Inflammatory macrophage treated with lipopolysaccharide for 4 hours (primary cell): ENCODE results near the gene ALOXE3.

Experiments used
- DNase-seq: peaks from one replicate; pipeline ENCODE4 v3.0.0-alpha.2; 2020

Gene ALOXE3

GRCh38 chr17:8153957-8154607 is 35.8 kb upstream of the ALOXE3 start:
- peak; percentile 95 for DNase-seq

- peak; percentile 95 for DNase-seq
Observed at GRCh38 chr17:8153525-8153956, 35.2 kb upstream of the ALOXE3 start.

DNA sequence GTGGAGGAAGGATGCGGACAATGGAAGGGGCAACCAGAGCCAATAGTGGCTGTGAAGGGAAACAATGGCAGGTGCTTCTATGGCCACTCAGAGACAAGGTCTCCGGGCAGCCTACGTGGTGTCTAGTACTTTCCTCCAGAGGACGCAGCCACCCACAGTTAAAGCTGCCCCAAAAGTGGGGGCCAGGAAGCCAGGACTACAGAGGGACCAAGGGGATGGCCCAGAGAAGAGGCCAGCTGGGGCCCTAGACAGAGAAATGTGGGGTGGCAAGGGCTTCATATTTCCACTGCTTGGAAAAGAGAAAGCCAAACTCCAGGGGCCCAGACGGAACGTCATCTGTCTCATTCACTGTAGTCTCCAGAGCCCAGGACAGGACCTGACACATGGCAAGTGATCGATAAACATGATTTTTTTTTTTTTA is 34.7 kb upstream of the ALOXE3 start:
- no peak for DNase-seq

GRCh38 chr17:8152112-8152775 is 33.9 kb upstream of the ALOXE3 start, which contains the start of gene PER1:
Gene PER1 (minus strand): TSS chr17:8152404. CDS start chr17:8150706, 1,698 bp downstream.
- peak; percentile 95 for DNase-seq

- peak; percentile 79 for DNase-seq
Observed at GRCh38 chr17:8151641-8152111, 33.4 kb upstream of the ALOXE3 start.

GRCh38 chr17:8151120-8151640 is 32.9 kb upstream of the ALOXE3 start:
- DNase-seq: peak; percentile 73

DNA sequence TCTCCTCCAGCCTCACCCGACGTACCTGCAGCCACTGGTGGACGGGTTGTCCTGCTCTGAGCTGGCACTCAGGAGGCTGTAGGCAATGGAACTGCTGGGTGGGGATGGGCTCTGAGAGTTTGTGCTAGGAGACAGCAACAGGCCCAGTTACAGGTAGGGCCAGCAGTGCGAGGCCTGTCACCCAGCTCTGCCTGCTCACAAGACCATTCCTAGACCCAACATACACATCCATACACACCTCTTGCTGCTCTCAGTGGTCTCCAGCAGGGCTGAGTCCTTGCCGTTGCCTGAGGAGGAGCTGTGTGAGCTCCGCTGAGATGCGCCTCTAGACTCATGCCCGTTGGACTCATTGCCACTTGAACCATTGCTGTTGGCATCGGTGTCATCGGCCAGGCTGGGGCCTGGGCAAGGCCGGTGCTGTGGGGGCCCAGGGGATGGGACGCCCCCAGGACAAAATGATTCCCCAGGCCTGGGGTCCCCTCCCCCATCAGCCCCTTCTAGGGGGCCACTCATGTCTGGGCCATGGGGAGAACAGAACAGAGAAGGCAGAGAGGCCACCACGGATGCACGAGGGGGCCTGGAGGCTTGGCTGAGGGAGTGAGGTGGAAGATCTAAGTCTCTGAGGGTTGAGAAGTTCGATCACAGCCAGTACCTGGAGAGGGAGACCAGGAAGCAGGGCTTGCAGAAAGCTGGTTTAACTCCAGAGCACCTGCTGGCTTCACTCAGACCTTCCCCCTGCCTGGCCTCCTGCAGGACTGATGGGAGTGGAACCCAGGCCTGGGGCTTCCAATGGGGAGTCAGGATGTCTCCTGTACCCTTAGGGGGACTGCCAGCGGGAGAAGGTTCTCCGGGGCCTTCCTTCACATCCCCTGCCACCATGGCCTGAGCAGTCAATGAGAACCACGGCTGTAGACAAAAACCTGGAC is 32.1 kb upstream of the ALOXE3 start:
- DNase-seq: no peak

DNA sequence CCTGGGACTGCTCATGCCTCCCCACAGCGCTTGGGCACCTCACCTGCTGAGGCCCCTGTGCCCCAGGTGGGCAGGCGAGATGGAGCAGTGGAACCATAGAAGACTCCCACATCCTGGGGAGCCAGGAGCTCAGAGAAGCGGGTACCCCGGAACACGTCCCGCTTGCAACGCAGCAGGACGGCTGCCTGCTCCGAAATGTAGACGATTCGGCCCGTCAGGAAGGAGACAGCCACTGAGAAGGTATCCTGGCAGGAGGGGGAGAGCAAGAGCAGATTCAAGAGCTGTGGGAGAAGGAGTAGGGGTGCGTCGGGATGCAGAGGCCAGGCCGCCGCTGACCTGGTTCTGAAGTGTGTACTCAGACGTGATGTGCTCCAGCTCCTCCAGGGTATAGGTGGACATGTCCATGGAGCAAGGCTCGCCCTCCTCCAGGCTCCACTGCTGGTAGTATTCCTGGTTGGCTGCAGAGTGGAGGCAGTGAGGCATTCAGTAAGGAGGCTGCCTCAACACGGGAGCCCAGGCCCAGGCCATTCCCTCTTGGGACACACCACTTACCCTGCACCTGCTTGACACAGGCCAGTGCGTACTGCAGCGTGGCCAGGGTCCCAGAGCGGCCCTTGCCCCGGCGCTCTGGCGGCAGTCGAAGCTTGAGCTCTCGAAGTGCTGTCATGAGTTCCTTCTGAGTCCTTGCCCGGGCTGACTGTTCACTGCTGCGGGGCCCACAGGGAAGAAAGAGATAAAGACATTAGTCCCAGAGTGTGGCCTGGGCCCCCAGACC is 31.3 kb upstream of the ALOXE3 start:
- no peak for DNase-seq

- DNase-seq: no peak
Observed at GRCh38 chr17:8148560-8148959, 30.2 kb upstream of the ALOXE3 start.

- DNase-seq: no peak
Observed at GRCh38 chr17:8147805-8148404, 29.6 kb upstream of the ALOXE3 start.

- DNase-seq: no peak
Observed at GRCh38 chr17:8147141-8147804, 29.0 kb upstream of the ALOXE3 start.

DNA sequence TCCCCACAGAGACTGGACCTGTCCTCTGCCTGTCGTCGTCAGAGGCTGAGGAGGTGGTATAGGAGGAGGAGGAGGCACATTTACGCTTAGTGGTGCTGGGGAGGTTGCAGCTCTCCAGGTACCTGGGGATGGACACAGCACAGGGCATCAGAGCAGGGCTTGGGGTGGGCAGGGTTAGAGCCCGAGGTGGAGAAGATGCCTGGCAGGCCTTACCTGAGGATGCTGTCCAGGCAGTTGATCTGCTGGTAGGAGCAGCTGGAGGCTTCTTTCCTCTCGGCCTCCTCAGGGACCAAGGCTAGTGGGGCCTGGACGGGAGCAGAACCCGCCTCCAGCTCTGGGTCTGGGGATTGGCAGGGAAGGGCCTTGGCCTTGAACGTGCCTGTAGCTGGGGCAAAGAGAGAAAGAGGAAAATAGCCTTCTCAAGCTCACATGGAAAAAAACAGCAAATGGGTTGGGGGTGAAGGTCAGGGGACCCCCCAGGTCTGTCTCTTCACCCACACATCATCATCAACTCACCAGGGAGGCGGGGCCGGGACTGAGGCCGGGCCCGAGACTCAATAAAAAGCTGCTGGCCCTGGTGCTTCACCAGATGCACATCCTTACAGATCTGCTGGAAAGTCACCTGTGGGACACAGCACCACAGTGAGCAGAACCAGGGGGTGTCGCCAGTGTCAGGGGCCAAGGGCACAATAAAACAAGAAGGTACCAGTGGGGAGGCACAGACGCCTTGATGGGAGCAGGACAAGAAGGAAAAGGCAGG is 28.2 kb upstream of the ALOXE3 start:
- DNase-seq: no peak

DNA sequence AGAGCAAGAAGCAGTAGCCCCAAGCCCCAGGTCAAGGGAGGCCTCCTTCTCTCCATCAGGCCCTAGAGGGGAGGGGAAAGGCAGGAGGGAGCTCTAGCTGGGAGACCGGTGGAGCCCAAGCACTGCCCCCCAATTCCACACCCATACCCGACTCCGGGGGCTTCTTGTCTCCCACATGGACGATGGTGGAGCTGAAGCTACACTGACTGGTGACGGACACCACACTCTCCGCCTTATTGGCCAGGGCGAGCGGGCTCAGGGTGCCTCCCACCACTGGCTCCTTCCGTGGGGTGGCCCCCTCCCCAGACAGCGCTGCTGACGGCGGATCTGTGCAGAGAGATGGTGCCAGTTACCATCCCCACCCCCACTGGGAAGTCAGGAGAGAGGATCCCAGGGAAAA is 27.5 kb upstream of the ALOXE3 start:
- DNase-seq: no peak

DNA sequence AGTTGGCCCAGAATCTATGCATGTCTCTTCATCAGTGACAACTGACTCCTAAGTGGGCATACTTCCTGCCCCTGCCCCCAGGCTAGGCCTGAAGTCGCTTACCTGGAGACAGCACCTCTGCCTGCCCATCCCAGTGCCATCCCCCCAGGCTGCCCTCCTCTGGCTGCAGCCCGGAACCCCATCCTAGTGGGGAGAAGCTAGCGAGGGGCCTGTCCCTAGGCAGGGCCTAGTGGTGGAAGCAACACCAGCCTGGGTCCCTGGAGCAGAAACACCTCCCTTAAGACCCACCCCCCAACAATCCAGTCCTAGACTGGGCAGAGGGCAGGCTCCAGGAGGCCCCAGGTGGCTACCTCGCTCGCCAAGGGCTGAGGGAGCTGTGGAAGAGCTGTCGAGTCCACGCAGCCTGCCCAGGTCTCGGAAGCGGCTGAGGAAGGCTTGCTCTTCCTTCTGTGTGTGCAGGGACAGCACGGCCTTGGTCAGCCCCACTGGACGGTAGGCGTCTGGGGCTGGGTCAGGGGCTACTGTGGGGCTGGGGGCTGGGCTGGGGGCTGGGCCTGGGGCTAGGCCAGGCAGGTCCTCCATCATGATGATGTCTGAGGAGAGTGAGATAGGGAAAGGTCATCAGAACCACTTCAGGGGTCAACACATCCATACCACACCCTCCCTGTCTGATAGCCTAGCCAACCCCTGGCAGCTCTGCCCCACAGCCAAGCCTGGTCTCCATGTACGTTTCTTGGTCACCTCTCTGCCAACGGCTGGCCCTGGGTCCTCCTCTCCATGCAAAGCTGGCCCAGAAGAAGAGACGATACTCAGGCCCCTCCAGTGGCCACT is 26.3 kb upstream of the ALOXE3 start:
- no peak for DNase-seq

DNA sequence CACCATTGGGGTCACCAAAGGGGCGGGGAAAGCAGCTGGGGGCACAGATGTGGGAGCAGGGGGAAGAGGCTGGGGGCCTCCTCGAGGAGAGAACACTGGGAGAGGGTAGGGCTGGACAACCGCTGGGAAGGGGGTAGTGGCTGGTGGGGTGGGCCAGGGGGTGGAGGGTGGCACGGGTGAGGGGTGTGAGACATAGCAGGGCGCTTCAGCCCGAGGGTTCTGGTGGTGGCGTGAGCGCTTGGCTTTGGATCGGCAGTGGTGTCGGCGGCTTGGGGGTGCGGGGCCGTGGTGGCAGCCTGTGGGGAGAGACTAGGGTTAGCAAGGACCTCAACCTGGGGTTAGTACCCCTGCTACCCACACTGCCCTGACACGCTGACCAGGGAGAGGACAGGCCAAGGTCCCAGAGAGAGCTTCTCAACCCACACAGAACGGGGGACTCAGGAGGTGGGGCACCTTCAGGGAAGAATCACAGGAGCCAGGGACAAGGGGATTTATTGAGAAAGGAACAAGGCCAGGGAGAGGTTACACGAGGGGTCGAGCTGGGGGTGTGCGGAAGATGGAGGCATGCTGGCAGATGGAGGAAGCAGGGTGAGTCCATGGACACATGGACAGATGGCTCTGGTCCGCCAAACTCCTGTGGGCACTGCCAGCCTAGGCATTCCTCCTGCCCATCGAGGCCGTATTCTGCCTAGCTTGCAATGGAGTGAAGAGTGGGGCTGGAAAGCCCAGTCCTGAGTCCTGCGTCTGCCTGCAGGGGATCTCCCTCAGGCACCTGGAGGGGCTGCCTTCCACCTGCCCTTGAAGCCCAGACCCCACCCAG is 25.5 kb upstream of the ALOXE3 start:
- no peak for DNase-seq

DNA sequence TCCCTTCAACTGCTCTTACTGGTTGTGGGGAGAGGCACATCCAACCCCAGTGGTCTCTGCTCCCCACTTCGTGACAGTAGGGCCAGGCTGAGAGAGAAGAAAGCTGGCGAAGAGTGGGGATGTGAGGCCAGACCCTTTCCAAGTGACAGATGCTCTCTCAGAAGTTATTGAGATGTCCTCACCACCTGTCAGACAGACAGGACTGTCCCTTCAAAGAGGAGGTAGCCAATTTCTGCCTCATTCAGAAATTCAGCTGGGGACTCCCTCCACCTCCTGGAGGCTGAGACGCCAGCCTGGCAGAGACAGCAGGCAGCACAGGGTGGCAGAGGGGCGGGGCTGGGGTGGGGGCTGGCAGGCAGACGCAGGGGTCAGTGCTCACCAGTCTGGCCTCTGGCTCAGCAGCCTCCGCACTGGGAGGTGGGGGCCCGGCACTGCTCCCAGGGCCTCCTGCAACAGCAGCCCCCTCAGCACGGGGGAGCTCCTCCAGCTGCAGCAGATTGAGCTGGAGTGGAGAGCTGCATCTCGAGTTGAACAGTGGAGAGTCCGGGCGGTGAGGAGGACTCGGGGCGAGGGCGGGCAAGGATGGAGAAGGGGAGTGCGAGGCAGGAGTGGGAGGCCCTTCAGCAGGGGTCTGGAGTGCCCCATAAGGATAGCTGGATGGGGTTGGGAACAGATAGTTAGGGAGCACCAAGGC is 24.7 kb upstream of the ALOXE3 start:
- no peak for DNase-seq

- no peak for DNase-seq
Observed at GRCh38 chr17:8142158-8142886, 24.0 kb upstream of the ALOXE3 start.
